HepG2 (cell line): ENCODE data around the gene PROC. TPM values are rescaled to one million over a fixed set of nuclear protein-coding genes. Genes with fewer than 3 reads are reported as not detected.

Experiments
- ATAC-seq: fragments of 200-7000 bp; cut with Tn5 transposase; 3 replicates; pipeline ENCODE4 v1.9.1; 2020; ENCODE audit warnings: mild to moderate bottlenecking, moderate library complexity
- BruUV-seq: library from RNA; stranded (reverse); fragments of 400-500 nt; replicated peaks from 2 replicates; lab custom pipeline; 2021; lab: Mats Ljungman, UMichigan
- CTCF ChIA-PET: fragments of 300-600 bp; formaldehyde crosslinking; extraction: SDS; loops from one replicate; lab custom pipeline; 2021; ENCODE audit warnings: low total read pairs, inconsistent platforms, low intra/inter-chr PET ratio; lab: Yijun Ruan, JAX
- POLR2A ChIA-PET: fragments of 350-600 bp; sonication (Branson Sonifier 250); formaldehyde crosslinking; loops from one replicate; lab custom pipeline; 2020; ENCODE audit warnings: antibody characterized with exemption, inconsistent platforms; lab: Yijun Ruan, JAX
- DNase-seq: peaks from one replicate; pipeline ENCODE4 v3.0.0-alpha.2; 2015; ENCODE audit warnings: low spot score
- FAIRE-seq: peaks from 3 replicates; lab custom pipeline; 2011; peaks lifted over from hg19 to GRCh38; lab: Jason Lieb, UNC
- H2AFZ ChIP-seq: one replicate; pipeline ENCODE4 v1.6.1; 2011; ENCODE audit warnings: low read length, inconsistent platforms
- H3K27ac ChIP-seq: fragments of 300-600 bp; 3 replicates; pipeline ENCODE4 v1.8.0; 2011; ENCODE audit warnings: mixed run types, mild to moderate bottlenecking, mixed read lengths, low read length, inconsistent platforms; ENCODE audit not compliant: insufficient read depth; ENCODE audit errors: extremely low read length
- H3K27me3 ChIP-seq, 2 experiments: fragments of 200-600 bp in 1 of 2; 2 replicates in 1 of 2; 3 replicates in 1 of 2; pipeline versions ENCODE4 v1.6.0 to v1.8.0; 2011; ENCODE audit warnings: low read length in 2 of 2, mild to moderate bottlenecking in 2 of 2, moderate library complexity in 2 of 2, inconsistent platforms in 1 of 2; ENCODE audit not compliant: insufficient read depth in 2 of 2, control insufficient read depth in 1 of 2
- H3K36me3 ChIP-seq, 2 experiments: fragments of 200-600 bp in 1 of 2; replicated peaks in 1 of 2; 2 replicates in 1 of 2; 3 replicates in 1 of 2; pipeline versions ENCODE4 v1.5.1 to v1.8.0; 2011; ENCODE audit warnings: low read length in 2 of 2, inconsistent platforms in 1 of 2; ENCODE audit not compliant: insufficient read depth in 2 of 2, control insufficient read depth in 1 of 2
- H3K4me1 ChIP-seq: 2 replicates; pipeline ENCODE4 v1.5.1; 2012; ENCODE audit warnings: low read length, inconsistent platforms; ENCODE audit not compliant: insufficient read depth
- H3K4me2 ChIP-seq: 2 replicates; pipeline ENCODE4 v1.6.0; 2011; ENCODE audit warnings: low read depth, low read length, inconsistent platforms
- H3K4me3 ChIP-seq, 3 experiments: fragments of 200-600 bp in 1 of 3; sonication (generic), shearing (Covaris generic) in 1 of 3; replicated peaks in 1 of 3; 2 replicates each; pipeline ENCODE4 v1.5.1; 2011 to 2016; ENCODE audit warnings: low read length in 3 of 3, inconsistent platforms in 2 of 3, low read depth in 2 of 3, mild to moderate bottlenecking in 2 of 3, control low read depth in 1 of 3, mixed read lengths in 1 of 3; ENCODE audit not compliant: insufficient read depth in 1 of 3
- H3K79me2 ChIP-seq: one replicate; pipeline ENCODE4 v1.6.1; 2011; ENCODE audit warnings: low read length, inconsistent platforms; ENCODE audit not compliant: insufficient read depth
- H3K9ac ChIP-seq: 2 replicates; pipeline ENCODE4 v1.6.0; 2011; ENCODE audit warnings: mild to moderate bottlenecking, low read depth, low read length, inconsistent platforms; ENCODE audit not compliant: insufficient read depth
- H3K9me3 ChIP-seq: 2 replicates; pipeline ENCODE4 v1.5.1; 2012; ENCODE audit warnings: mild to moderate bottlenecking, low read length
- H4K20me1 ChIP-seq: 2 replicates; pipeline ENCODE4 v1.6.0; 2011; ENCODE audit warnings: inconsistent platforms, mild to moderate bottlenecking, low read length, moderate library complexity; ENCODE audit not compliant: insufficient read depth
- BHLHE40 ChIP-seq: IDR thresholded peaks from 2 replicates; pipeline ENCODE4 v1.6.1; 2011; ENCODE audit warnings: low read length, improper control_type of control experiment
- HMG20B ChIP-seq: conservative IDR thresholded peaks from 2 replicates; pipeline ENCODE4 v1.6.1; 2016; ENCODE audit warnings: missing genetic modification reagents, missing compliant biosample characterization
- HNRNPH1 ChIP-seq: fragments of 200-400 bp; formaldehyde crosslinking; optimal IDR thresholded peaks from 2 replicates; pipeline ENCODE3; 2017; ENCODE audit warnings: mild to moderate bottlenecking, low read depth, low read length
- ISL2 ChIP-seq: sonication (generic); formaldehyde crosslinking; IDR thresholded peaks from 2 replicates; pipeline ENCODE4 v1.5.0; 2020; ENCODE audit warnings: missing genetic modification reagents
- KAT2B ChIP-seq: fragments of 150-350 bp; IDR thresholded peaks from 2 replicates; pipeline ENCODE4 v1.6.1; 2014; ENCODE audit warnings: low read depth, low read length, borderline replicate concordance
- MED8 ChIP-seq: sonication (generic); formaldehyde crosslinking; IDR thresholded peaks from 2 replicates; pipeline ENCODE4 v1.8.1; 2023; ENCODE audit warnings: mild to moderate bottlenecking, missing genetic modification reagents; ENCODE audit not compliant: insufficient replicate concordance
- NCOA5 ChIP-seq: sonication (generic); formaldehyde crosslinking; IDR thresholded peaks from 2 replicates; pipeline ENCODE4 v1.4.0; 2020; ENCODE audit warnings: missing genetic modification reagents
- NFKB2 ChIP-seq: sonication (generic); formaldehyde crosslinking; IDR thresholded peaks from 2 replicates; pipeline ENCODE4 v1.4.0; 2020; ENCODE audit warnings: missing genetic modification reagents, borderline replicate concordance
- PAX8 ChIP-seq: sonication (generic); formaldehyde crosslinking; IDR thresholded peaks from 2 replicates; pipeline ENCODE4 v1.8.0; 2022; ENCODE audit warnings: mild to moderate bottlenecking, missing genetic modification reagents, borderline replicate concordance
- PHF8 ChIP-seq: sonication (generic); formaldehyde crosslinking; IDR thresholded peaks from 2 replicates; pipeline ENCODE4 v1.5.0; 2020; ENCODE audit warnings: missing genetic modification reagents
- REPIN1 ChIP-seq: sonication (generic); formaldehyde crosslinking; IDR thresholded peaks from 2 replicates; pipeline ENCODE4 v1.8.0; 2022; ENCODE audit warnings: missing genetic modification reagents, low read depth, mild to moderate bottlenecking, borderline replicate concordance
- RNF2 ChIP-seq: fragments of 450-650 bp; conservative IDR thresholded peaks from 2 replicates; pipeline ENCODE4 v1.6.1; 2016; ENCODE audit warnings: low read depth
- TCF7L2 ChIP-seq: IDR thresholded peaks from 2 replicates; pipeline ENCODE4 v1.6.1; 2011; ENCODE audit warnings: mild to moderate bottlenecking, low read depth, low read length, moderate library complexity
- U2AF2 ChIP-seq: fragments of 200-400 bp; formaldehyde crosslinking; IDR thresholded peaks from 2 replicates; pipeline ENCODE4 v1.6.1; 2017; ENCODE audit warnings: low read depth, mild to moderate bottlenecking, low read length
- WGBS: methylation state at CpG from one replicate; pipeline ENCODE4 v1.1.6; 2017; ENCODE audit warnings: low lambda C conversion rate; 5-methylcytosine and 5-hydroxymethylcytosine counted together
- in situ Hi-C: cut with HindIII; loops from 2 replicates; pipeline ENCODE4 v1.10.0; 2017; ENCODE audit warnings: low pct_unique_long_range_greater_than_20kb; ENCODE audit not compliant: extremely low pct_ligation_motif_present
- intact Hi-C: fragments of 100-400 bp; cut with micrococcal nuclease; formaldehyde crosslinking; loops from one replicate; pipeline ENCODE4 v1.10.0; 2022; ENCODE audit not compliant: unreplicated experiment
- polyA plus RNA-seq, 8 experiments: library from polyadenylated mRNA; depleted of rRNA in 3 of 8; stranded (reverse) in 7 of 8; unstranded in 1 of 8; fragments of >200 nt; fragmentation: Illumina TruSeq in 4 of 8; extraction: Trizol in 4 of 8; gene quantifications; 2 replicates each; pipeline versions ENCODE4 v1.2.1 to v1.2.3, GENCODE V29; 2011 to 2016; ENCODE audit warnings: low read depth in 4 of 8, missing spikeins in 1 of 8, mixed read lengths in 1 of 8; ENCODE audit not compliant: insufficient read depth in 1 of 8
- total RNA-seq, 5 experiments: library from RNA; depleted of rRNA; stranded (reverse); fragments of >200 nt; fragmentation: Illumina TruSeq; extraction: Trizol; gene quantifications; 2 replicates each; pipeline ENCODE4 v1.2.3, GENCODE V29; 2016; ENCODE audit warnings: low read depth in 1 of 5
- TF ChIP-seq, protein P1 (sequence below): IDR thresholded peaks from 2 replicates; pipeline ENCODE4 v1.6.1; 2016; ENCODE audit warnings: control low read depth
- TF ChIP-seq, protein P2 (sequence below): IDR thresholded peaks from 2 replicates; pipeline ENCODE4 v1.6.1; 2016; ENCODE audit warnings: mild to moderate bottlenecking, missing biosample characterization, missing genetic modification reagents
- TF ChIP-seq, protein P3 (sequence below): IDR thresholded peaks from 2 replicates; pipeline ENCODE4 v1.4.0; 2020; ENCODE audit warnings: mild to moderate bottlenecking, missing genetic modification reagents

The PROC gene
- total and polyA plus RNA-seq, 2 of the 13 experiments (the other 11 are each of a cell fraction or from before 2014, with no cell fraction given) = 134 to 185 TPM

DNA sequence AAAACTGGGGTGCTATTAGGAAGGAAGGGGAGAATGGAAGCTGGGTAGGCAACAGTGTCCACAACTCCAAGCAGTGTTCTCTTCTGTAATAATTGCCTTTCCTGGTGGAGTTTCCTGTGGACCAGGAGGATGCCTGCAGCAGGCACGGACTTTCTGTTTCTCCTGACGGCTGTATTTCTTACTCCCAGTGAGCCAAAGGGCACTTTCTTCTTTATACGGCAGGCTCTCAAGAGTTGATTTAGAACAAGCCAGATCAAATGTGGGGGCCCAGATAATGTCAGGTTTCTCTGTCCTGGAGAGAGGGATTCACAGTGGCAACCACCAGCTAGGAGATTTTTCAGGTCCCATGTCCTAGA lies 13.0 kb upstream of the PROC start:
- no peaks in the 10 kb centered on the region for H3K9me3 ChIP-seq
- CTCF ChIA-PET = no interaction called here
- no peak overlapping the region for H3K9ac ChIP-seq
- no peak for DNase-seq
- H3K36me3 ChIP-seq = no peaks in the 10 kb centered on the region
- FAIRE-seq = no peak
- no peak for ATAC-seq
- no peak overlapping the region for H3K4me3 ChIP-seq
- intact Hi-C loops (no loop called here), in situ Hi-C loops (no loop called here)
- no peaks in the 10 kb centered on the region for H3K27me3 ChIP-seq
- H4K20me1 ChIP-seq = no peaks in the 10 kb centered on the region
- H2AFZ ChIP-seq = no peak overlapping the region
- WGBS = 62% methylated on average over 3 of the region's 3 CpGs
- peaks cover 57% of the 10 kb centered on the region for H3K4me1 ChIP-seq
- no TSS peak for BruUV-seq
- no peaks in the 10 kb centered on the region for H3K79me2 ChIP-seq
- no peak for TF ChIP-seq KAT2B
- no peak for TF ChIP-seq PAX8
- no peak for TF ChIP-seq MED8
- TF ChIP-seq RNF2 = no peak
- no peak for TF ChIP-seq ISL2 (CRISPR knock-in tag)
- TF ChIP-seq, protein P1, sequence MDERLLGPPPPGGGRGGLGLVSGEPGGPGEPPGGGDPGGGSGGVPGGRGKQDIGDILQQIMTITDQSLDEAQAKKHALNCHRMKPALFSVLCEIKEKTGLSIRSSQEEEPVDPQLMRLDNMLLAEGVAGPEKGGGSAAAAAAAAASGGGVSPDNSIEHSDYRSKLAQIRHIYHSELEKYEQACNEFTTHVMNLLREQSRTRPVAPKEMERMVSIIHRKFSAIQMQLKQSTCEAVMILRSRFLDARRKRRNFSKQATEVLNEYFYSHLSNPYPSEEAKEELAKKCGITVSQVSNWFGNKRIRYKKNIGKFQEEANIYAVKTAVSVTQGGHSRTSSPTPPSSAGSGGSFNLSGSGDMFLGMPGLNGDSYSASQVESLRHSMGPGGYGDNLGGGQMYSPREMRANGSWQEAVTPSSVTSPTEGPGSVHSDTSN (CRISPR knock-in tag) = no peak
- TF ChIP-seq, protein P2, sequence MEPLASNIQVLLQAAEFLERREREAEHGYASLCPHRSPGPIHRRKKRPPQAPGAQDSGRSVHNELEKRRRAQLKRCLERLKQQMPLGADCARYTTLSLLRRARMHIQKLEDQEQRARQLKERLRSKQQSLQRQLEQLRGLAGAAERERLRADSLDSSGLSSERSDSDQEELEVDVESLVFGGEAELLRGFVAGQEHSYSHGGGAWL (CRISPR knock-in tag) = no peak
- TF ChIP-seq HNRNPH1 = no peak
- H3K4me2 ChIP-seq = no peak overlapping the region
- POLR2A ChIA-PET = interaction anchor here (1.5 kb wide), 1 partner anchor 19 kb away, joined by 3 read pairs; no protein-coding TSS in a partner anchor
- H3K27ac ChIP-seq = no peak overlapping the region

DNA sequence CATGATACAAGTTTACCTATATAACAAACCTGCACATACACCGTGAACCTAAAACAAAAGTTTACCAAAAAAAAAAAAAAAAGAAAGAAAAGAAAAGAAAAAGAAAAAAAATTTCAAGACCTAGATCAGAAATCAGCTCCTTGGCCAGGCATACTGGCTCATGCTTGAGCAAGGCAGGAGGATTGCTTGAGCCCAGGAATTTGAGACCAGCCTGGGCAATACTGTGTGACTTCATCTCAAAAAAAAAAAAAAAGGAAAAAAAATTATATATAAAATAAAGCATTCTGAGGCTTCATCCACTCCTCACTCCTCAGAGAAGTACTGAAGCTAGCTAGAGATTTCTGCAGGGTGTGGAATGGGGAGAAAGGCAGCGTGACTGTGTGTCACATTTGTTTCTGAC lies 11.8 kb upstream of the PROC start:
- ChIA-PET POLR2A (interaction anchor here (1.2 kb wide), 1 partner anchor 18 kb away, joined by 3 read pairs; no protein-coding TSS in a partner anchor), CTCF (no interaction called here)
- 95% methylated on average over 2 of the region's 2 CpGs for WGBS
- FAIRE-seq (no peak), DNase-seq (no peak), ATAC-seq (no peak)
- intact Hi-C loops (no loop called here), in situ Hi-C loops (no loop called here)
- Histone ChIP-seq H3K9me3 (no peaks in the 10 kb centered on the region), H4K20me1 (no peaks in the 10 kb centered on the region), H2AFZ (no peak overlapping the region), H3K79me2 (no peaks in the 10 kb centered on the region), H3K4me3 (no peak overlapping the region), H3K36me3 (no peaks in the 10 kb centered on the region), H3K4me2 (no peak overlapping the region), H3K4me1 (peaks cover 58% of the 10 kb centered on the region), H3K9ac (no peak overlapping the region), H3K27me3 (no peaks in the 10 kb centered on the region), H3K27ac (no peak overlapping the region)
- BruUV-seq = no TSS peak
- TF ChIP-seq NCOA5 (CRISPR knock-in tag) (no peak), REPIN1 (no peak), HMG20B (CRISPR knock-in tag) (no peak), BHLHE40 (no peak), U2AF2 (no peak), TCF7L2 (no peak), NFKB2 (CRISPR knock-in tag) (no peak), PHF8 (no peak)
- TF ChIP-seq, protein P3, sequence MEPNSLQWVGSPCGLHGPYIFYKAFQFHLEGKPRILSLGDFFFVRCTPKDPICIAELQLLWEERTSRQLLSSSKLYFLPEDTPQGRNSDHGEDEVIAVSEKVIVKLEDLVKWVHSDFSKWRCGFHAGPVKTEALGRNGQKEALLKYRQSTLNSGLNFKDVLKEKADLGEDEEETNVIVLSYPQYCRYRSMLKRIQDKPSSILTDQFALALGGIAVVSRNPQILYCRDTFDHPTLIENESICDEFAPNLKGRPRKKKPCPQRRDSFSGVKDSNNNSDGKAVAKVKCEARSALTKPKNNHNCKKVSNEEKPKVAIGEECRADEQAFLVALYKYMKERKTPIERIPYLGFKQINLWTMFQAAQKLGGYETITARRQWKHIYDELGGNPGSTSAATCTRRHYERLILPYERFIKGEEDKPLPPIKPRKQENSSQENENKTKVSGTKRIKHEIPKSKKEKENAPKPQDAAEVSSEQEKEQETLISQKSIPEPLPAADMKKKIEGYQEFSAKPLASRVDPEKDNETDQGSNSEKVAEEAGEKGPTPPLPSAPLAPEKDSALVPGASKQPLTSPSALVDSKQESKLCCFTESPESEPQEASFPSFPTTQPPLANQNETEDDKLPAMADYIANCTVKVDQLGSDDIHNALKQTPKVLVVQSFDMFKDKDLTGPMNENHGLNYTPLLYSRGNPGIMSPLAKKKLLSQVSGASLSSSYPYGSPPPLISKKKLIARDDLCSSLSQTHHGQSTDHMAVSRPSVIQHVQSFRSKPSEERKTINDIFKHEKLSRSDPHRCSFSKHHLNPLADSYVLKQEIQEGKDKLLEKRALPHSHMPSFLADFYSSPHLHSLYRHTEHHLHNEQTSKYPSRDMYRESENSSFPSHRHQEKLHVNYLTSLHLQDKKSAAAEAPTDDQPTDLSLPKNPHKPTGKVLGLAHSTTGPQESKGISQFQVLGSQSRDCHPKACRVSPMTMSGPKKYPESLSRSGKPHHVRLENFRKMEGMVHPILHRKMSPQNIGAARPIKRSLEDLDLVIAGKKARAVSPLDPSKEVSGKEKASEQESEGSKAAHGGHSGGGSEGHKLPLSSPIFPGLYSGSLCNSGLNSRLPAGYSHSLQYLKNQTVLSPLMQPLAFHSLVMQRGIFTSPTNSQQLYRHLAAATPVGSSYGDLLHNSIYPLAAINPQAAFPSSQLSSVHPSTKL (CRISPR knock-in tag) = no peak
